ENCODE data around the gene AMOTL1.

AMOTL1 gene

GRCh38 chr11:94746721-94747120 is 21.4 kb upstream of the AMOTL1 start:
- peak overlapping the region; percentile 61; the same call in 1 of the 2 replicates for H3K27ac ChIP-seq
- TF ChIP-seq ZFX (IDR thresholded peaks at IDR 0.05), result no peak
- TF ChIP-seq, protein P1, sequence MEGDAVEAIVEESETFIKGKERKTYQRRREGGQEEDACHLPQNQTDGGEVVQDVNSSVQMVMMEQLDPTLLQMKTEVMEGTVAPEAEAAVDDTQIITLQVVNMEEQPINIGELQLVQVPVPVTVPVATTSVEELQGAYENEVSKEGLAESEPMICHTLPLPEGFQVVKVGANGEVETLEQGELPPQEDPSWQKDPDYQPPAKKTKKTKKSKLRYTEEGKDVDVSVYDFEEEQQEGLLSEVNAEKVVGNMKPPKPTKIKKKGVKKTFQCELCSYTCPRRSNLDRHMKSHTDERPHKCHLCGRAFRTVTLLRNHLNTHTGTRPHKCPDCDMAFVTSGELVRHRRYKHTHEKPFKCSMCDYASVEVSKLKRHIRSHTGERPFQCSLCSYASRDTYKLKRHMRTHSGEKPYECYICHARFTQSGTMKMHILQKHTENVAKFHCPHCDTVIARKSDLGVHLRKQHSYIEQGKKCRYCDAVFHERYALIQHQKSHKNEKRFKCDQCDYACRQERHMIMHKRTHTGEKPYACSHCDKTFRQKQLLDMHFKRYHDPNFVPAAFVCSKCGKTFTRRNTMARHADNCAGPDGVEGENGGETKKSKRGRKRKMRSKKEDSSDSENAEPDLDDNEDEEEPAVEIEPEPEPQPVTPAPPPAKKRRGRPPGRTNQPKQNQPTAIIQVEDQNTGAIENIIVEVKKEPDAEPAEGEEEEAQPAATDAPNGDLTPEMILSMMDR (conservative IDR thresholded peaks at IDR 0.05), result peak; percentile 10

- TF ChIP-seq, protein P1 (conservative IDR thresholded peaks at IDR 0.05), result no peak
- TF ChIP-seq ZFX (IDR thresholded peaks at IDR 0.05), result no peak
- peak overlapping the region; percentile 42 for H3K27ac ChIP-seq
Observed at GRCh38 chr11:94747146-94747545, 21.0 kb upstream of the AMOTL1 start.

DNA sequence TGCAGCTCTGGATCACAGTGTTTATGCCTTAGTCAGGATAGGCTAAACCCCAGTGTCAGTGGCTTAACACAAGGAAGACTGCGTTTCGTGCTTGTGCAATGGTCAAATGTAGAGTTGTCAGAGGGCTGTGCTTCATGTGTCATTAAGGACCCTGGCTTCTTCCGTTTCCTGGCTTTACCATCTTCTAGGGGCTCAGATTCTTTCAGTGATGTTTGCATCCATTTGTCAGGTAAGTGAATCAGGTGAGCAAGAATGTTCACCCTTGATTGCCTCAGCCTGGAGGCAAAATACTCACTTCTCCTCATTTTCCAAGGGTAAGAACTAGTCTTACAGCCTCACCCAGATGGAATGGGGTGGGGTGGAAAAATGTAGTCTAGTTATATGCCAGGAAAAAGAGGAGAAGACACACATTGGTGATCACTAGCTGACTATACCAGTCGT is 20.5 kb upstream of the AMOTL1 start:
- H3K27ac ChIP-seq, result peak overlapping the region; percentile 42; the same call in 1 of the 2 replicates
- TF ChIP-seq, protein P1 (conservative IDR thresholded peaks at IDR 0.05), result no peak
- TF ChIP-seq ZFX (IDR thresholded peaks at IDR 0.05), result no peak

- H3K27ac ChIP-seq, result no peak overlapping the region
- TF ChIP-seq, protein P1 (conservative IDR thresholded peaks at IDR 0.05), result no peak
- TF ChIP-seq ZFX (IDR thresholded peaks at IDR 0.05), result no peak
Observed at GRCh38 chr11:94749369-94749768, 18.8 kb upstream of the AMOTL1 start.

GRCh38 chr11:94750319-94751217 is 17.6 kb upstream of the AMOTL1 start:
- H3K27ac ChIP-seq, result no peak overlapping the region
- no peak for TF ChIP-seq ZFX (IDR thresholded peaks at IDR 0.05)
- TF ChIP-seq, protein P1 (conservative IDR thresholded peaks at IDR 0.05), result no peak

DNA sequence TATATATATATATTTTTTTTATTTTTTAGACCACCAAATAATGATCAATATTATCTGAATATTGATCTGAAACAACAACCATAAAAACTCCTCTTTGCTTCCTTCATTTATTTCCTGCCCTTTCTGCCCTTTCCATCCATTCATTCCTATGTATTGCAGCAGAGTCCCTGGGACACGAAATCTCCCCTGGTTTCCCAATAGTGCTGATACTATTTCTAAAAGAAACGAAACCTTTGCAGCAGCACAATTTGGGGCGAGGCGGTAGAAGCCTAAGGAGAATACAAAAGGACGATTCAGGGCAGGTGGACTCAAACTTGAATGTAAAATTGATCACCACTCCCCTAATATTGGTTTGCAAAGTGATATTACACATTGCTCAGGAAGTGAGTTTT is 16.9 kb upstream of the AMOTL1 start:
- TF ChIP-seq, protein P1 (conservative IDR thresholded peaks at IDR 0.05), result no peak
- TF ChIP-seq ZFX (IDR thresholded peaks at IDR 0.05), result no peak
- no peak overlapping the region for H3K27ac ChIP-seq

DNA sequence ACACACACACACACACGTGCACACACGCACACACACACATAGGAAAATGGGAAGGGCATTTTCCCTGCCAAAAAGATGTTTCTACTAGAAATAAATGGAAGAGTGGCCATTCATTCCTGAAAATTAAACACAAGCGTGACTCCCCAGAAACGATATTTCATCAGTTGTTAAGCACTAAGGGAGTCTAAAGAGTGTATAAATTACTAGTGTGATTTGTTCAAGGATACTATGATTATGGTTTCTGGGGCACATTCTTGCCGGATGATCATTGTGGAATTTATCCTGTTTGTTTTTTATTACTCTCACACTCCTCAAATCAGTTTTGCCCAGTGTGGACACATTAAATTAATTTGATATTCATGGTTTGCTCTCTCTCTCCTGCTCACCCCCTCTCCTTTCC is 16.4 kb upstream of the AMOTL1 start:
- H3K27ac ChIP-seq, result no peak overlapping the region
- no peak for TF ChIP-seq ZFX (IDR thresholded peaks at IDR 0.05)
- TF ChIP-seq, protein P1 (conservative IDR thresholded peaks at IDR 0.05), result no peak
